Amniotic epithelial cell (primary cell): ENCODE data around the gene PPT1.

Experiments
- DNase-seq: peaks from one replicate; pipeline ENCODE4 v3.0.0-alpha.2; 2010; ENCODE audit warnings: low read depth

The PPT1 gene

DNA sequence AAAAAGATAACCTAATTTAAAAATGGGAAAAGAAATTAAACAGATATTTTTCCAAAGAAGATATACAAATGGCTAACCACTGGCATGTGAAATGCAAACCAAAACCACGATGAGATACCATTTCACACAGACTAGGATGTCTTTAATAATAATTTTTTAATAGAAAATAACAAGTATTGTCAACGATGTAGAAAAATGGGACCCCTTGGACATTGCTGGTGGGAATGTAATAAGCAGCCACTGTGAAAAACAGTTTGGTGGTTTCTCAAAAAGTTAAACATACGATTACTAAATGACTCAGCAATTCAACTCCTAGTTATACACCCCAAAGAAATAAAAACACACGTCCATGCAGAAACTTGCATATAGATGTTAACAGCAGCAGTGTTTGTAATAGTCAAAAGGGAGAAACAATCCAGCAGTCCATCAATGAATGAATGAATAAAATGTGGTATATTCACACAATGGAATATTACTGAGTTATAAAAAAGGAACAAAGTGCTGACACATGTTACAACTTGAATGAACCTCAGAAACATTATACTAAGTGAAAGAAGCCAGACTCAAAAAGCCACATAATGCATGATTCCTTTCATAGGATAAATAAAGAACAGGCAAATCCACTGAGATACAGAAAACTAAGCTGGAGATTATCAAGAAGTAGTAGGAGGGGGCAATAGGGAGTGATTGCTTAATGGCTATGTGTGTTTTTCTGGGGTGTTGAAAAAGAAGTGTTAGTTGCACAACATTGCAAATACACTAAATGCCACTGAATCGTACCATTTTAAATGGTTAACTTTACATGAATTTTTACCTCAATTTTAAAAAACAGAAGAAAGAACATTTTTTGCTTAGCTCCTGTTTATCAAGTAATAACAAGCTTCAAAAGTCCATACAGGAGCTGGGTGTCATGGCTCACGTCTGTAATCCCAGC lies 4.1 kb downstream of the PPT1 start:
- peak; percentile 69 for DNase-seq

GRCh38 chr1:40092241-40092640 lies 4.8 kb downstream of the PPT1 start:
- peak; percentile 51 for DNase-seq

DNA sequence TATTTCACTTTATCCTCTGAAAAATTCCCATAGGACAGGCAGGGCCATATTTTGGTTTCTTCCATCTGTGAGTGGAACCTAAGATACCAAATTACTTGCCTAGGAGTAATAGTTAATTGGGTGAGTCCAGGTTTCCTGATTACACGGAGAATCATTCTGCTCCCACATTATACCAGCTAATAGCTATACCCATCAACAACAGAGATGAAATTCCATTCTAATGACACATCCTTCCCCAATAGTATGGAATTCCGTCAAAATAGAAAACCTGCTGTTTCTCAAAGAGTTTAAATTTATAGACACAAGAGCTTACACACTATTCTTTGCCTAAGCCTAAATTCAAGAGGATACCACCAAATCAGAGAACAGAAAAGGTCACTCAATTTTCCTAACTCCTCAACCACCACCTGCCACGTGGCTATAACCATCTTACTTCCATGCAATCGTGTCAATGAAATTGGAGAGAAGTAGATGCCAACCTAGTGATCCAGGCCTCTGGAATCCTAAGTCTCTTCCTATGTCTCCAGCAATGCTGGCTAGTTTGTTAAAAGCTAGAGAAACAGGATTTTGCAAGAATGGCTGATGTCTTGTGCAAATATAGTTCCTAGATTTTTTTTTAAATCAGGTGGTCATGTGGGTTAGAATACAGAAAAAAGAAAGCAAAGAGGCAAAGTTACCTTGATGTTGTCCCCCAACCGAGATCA lies 6.2 kb downstream of the PPT1 start:
- DNase-seq, result no peak

GRCh38 chr1:40084750-40085149 lies 12.3 kb downstream of the PPT1 start:
- peak; percentile 80 for DNase-seq

GRCh38 chr1:40081871-40082270 lies 15.2 kb downstream of the PPT1 start:
- no peak for DNase-seq

DNA sequence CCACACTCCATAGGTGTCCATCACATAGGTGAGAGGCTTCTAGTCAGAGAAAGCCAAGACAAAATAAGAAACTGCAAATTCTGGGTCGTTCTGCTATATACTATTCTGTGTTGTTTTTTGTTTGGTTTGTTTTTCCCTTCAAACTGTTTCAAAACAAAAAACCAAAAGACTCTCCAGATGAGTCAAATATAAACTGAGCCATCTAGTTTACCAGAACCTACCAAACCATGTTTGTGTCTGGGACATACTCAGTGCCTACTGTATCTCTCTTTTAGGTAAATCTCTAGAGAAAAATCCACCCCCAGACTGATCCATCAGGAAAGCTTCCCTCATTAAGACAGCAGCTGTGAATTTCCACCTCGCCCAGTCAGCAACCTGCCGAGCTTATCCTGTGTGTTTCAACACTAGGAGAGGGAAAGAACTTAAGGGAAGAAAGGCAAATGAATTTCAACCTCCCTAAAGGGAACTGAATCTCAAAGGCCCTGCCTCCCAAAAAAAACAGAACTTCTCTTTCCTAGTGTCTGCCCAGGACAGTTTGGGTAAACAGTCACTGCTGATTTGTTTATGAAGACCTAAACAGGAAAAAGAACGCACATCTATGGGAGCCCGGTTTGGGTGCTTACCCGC lies 17.2 kb downstream of the PPT1 start:
- DNase-seq, result no peak

GRCh38 chr1:40078512-40079333 lies 18.3 kb downstream of the PPT1 start:
- DNase-seq, result peak; percentile 49

DNA sequence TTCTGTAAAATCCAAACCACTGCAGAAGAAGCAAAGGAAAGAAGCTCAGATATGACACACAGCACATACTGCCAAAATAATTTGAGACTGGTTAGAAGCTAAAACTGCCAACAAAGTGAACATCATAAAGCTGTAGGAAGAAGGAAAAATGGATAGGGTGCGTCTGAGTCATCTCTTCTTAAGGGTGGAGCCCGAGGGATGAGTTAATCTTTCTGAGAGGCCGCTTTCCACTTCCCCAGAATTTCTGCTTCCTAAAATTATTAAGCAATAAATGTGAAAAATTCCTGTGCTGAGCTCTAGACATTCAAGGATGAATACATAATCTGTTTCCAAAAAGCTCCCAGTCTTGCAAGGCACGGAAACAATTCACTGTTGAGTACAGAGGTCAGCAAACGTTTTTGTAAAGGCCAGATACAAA lies 20.1 kb downstream of the PPT1 start:
- DNase-seq, result peak; percentile 90

- DNase-seq, result no peak
Measured at GRCh38 chr1:40075266-40075665, 21.8 kb downstream of the PPT1 start.

GRCh38 chr1:40073062-40073461 lies 24.0 kb downstream of the PPT1 start:
- DNase-seq, result no peak

DNA sequence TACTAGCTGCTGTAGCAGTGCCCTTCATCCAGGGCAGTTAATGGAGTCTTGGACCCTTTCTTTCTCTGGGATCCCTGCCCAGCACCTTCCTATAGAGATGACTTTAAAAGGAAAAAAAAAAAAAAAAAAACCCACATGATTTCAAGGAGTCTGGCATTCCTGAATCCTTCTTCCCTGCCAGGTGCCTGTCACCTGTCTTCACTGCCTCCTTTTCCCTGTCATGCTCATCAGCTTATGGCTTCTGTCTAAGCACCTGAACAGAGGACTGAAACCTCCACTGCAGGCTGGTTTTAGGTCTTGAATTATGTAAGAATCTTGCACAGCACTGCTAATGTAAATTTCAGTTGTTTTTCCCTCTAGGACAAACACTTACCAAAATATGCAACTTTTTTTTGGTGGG lies 24.9 kb downstream of the PPT1 start:
- no peak for DNase-seq

- no peak for DNase-seq
Measured at GRCh38 chr1:40067851-40068250, 29.2 kb downstream of the PPT1 start.

GRCh38 chr1:40067023-40067422 lies 30.0 kb downstream of the PPT1 start:
- peak; percentile 53 for DNase-seq

GRCh38 chr1:40064797-40065499 lies 32.1 kb downstream of the PPT1 start:
- no peak for DNase-seq

GRCh38 chr1:40059960-40060750 lies 36.9 kb downstream of the PPT1 start:
- no peak for DNase-seq

DNA sequence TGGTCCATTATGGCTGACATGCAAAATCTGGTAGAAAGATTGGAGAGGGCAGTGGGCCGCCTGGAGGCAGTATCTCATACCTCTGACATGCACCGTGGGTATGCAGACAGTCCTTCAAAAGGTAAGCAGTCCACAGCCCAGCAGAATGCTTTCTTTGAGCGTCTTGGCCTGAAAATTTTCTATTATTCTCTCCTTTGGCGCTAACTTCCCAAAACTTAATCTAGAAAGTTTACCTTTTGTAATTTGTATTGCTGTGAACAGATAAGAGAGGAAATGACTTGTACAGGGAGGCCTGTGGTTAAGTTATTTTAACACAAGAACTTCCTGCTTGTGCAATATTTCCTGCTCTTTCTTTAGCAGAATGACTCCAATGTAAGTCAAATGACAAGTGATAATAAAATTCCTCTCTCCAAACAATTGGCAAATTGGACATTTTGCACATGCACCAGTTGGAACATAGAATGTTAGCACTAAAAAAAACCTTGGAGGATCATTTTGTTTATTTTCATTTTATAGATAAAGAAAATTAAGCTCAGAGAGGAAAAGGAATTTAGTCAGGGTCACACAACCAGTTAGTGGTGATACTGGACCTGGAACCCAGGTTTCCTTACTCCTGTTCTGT lies 37.6 kb downstream of the PPT1 start:
- DNase-seq, result peak; percentile 73

DNA sequence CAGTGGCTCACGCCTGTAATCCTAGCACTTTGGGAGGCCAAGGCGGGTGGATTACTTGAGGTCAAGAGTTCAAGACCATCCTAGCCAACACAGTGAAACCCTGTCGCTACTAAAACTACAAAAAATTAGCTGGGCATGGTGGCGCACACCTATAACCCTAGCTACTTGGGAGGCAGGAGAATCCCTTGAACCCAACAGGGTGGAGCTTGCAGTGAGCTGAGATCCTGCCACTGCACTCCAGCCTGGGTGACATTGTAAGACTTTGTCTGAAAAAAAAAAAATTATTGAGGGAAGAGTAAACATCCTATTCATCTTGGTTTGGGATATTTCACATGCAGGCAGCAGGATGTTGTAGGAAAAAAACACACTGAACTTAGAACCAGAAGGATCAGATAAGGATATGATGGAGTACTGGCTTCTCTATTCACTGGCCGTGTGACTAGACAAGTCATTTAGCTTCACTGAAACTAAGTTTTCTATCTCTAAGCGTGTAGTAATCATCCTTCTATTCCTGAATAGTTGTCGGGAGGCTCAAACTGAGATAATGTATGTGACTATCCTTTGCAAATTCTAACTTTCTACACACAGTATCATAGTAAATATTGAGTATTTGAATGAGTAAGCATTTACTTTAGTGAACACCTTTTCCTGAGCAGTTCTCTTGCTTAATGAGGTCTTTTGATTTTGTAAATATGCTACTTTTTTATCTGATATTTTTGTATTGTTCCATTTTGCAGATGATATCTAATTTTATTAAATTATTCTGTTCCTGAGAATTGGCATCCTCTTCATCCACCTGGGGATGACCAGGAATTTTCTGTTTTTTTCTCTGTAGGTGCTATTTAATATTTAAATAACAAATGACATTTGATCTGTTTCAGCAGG lies 38.4 kb downstream of the PPT1 start:
- peak; percentile 82 for DNase-seq

GRCh38 chr1:40058097-40058452 lies 39.0 kb downstream of the PPT1 start:
- DNase-seq, result no peak
